GM11168 (cell line): Measurements from ENCODE around the gene DGUOK.

Experiments
- in situ Hi-C: fragments of 300-500 bp; cut with MboI; formaldehyde crosslinking; loops from one replicate; pipeline ENCODE4 v1.12.0; 2022; ENCODE audit warnings: low sequenced_read_pairs; ENCODE audit not compliant: unreplicated experiment

Gene DGUOK

DNA sequence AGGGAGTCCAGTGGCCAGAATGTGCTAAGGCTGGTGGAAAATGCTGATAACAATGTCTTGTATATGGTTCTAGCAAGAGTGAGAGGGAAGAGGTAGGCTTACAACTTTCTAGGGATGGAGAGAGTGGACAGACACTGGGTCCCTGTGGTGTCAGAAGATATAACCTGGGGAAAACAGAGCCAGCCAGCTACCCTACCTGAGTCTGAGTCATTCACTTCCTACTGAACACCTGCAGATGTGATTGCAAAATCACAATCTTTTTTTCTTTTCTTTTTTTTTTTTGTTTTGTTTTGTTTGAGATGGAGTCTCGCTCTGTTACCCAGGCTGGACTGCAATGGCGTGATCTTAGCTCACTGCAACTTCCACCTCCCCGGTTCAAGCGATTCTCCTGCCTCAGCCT, 65.4 kb downstream of the DGUOK start:
- in situ Hi-C loops, result no loop called here

DNA sequence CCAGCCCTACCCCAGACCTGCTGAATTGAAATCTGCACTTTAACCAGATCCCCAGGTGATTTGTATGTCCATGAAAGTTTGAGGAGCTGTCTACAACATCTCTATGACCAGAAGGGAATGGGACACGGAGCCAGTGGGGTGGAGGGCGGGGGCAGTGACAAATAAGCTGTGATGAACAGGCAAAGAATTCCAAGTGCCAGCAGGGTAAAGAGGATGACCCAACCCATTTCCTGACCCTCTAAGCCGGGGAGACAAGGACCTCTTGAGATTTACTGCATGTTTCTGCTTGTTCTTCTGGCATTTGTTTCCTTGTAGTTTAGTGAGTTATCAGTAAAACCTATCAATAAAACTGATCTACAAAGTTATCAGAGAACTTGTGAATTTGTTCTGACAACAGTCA, 66.7 kb downstream of the DGUOK start:
- in situ Hi-C loops, result no loop called here

DNA sequence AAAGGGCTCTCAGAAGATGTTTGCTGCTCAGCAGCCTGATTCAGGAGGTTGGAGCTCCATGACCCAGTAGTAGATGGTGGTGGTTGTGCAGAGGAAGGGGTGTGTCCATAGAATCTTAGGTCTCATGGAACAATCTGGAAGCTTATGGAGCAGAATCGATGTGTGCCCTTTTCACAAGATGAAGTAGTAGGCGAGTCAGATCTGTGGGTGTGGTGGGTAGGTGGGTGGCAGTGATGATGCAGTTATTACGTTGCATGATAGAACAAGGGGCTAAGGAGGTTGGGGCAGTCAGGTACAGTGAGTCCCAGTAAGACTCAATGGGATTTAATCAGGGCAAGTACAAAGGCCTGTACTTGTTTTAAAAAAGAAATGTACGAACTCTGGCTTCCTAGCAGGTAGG, 67.1 kb downstream of the DGUOK start:
- in situ Hi-C loops, result no loop called here

DNA sequence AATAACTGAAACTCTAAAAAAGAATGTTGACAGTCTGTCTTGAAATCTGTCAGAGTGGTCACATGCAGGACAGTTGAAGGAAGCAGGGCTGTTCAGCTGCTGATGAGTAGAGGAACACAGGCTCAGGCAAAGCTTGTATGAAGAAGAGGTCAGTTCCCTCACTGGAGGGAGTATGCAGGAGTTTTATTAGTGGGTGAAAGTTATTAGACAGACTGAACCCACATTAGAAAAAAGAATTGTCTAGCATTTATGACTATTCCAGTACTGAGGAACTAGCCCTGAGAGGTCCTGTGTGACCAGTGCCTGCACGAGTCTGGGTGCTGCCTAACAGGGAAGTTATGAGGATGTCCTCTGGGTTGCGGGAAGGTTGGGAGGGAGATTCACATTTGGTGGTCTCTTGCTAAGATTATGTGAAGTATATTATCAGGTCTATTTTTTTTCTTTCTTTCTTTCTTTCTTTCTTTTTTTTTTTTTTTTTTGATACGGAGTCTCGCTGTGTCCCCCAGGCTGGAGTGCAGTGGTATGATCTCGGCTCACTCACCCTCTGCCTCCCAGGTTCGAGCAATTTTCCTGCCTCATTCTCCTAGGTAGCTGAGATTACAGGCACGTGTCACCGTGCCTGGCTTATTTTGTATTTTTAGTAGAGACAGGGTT, 67.6 kb downstream of the DGUOK start:
- in situ Hi-C loops, result no loop called here

DNA sequence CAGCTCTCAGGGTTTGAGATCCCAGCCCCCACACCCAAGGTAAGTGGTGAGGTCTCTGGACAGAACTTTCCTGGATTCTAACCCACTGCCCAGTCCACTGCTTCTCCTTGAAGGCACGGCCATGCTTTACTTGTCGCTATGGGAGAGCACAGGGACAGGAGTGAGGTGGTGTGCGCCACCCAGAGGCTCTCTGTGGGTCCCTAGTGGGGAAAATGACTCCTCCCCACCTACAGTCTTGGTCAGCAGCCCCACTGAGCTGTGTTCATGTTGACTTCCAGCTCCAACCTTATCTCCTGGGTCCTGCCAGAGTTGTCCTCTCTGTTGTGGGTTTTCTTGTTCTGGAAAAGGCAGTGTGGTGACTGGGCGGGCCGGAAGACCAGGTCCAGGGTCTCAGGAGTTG, 69.1 kb downstream of the DGUOK start:
- in situ Hi-C loops, result no loop called here

DNA sequence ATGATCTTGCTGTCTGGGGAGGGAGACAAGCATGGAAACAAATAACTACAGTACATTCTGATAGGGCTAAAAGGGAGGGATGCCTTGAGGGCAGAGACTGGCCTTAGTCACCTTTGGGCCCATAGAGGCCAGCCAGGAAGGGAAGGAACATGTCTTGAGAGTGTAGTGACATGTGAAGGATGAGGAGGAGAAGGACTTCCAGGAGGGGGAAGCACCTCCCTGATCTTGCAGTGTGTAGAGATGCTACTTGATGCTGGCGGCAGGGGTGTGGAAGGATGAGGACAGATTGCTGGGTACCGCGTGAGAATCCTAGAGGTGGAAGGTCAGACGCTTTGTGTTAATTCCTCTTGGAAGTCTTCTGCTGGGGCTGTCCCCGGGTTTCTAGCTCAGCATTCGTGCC, 71.1 kb downstream of the DGUOK start:
- in situ Hi-C loops, result no loop called here

DNA sequence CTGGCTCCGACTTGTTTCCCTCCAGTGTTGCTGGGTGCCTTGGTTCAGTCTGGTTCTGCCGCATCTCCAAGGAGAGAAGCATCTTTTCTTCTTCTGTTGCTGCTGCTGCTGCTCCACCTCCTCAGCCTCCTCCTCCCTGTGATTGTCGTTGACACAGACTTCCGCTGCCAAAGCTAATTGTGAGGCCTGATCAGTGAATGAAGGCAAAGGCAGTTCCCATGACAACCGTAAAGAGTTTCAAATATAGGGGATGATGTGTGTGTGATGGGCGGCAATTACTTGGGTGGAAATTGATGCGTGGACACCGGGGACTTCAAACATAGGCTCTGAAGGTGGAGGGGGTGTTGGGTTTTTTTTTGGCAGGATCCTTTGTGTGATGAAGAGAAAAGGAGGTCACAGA, 71.8 kb downstream of the DGUOK start:
- in situ Hi-C loops, result no loop called here

DNA sequence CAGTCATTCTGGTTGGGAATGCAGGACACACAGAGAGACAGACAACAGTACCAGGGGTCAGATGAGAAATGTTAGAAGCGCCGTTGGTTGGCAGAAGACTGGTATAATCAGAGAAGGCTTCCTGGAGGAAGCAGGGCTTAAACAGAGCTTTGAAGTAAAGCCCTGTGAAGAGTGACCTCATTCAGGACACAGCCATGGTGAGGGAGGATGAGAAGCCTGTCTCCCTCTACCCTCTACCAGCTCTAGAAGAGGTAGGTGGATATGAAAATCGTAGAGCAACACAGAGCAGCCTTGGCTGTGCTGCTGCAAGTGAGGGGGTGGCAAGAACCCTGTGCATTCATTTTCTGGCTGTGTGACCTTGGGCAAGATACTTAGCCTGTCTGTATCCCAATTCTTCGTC, 72.3 kb downstream of the DGUOK start:
- in situ Hi-C loops, result no loop called here

DNA sequence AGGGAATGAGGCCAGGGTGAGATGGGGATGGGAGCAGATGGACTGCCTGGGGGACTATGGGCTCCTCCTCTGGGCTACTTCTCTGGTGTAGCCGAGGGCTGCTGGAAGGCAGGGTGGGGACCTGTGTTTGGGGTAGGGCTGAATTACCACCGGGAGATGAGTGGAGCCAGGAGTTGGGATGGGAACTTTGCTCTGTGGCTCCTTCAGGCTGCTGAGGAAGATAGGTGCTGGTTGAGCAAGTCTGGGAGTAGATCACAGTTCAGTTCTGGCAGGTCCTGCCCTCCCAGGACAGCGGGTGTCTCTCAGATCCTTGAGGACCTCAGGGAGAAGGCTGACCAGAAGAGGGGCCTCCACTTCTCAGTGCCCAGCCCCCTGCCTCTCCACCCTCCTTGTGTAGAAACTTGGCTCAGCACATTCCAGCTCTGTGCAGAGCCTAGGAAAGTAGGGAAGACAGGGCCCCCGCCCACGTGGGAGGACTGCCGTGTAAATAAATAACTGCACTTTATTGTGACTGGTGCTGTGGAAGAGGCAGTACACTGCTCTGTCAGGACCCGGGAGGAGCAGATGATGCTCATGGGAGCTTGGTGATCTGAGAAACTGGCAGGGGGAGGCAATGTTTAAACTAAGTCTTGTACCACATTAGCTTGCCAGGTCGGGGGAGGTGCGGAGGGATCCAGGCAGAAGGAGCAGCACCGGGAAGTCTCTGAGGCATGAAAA, 73.4 kb downstream of the DGUOK start:
- in situ Hi-C loops, result no loop called here

DNA sequence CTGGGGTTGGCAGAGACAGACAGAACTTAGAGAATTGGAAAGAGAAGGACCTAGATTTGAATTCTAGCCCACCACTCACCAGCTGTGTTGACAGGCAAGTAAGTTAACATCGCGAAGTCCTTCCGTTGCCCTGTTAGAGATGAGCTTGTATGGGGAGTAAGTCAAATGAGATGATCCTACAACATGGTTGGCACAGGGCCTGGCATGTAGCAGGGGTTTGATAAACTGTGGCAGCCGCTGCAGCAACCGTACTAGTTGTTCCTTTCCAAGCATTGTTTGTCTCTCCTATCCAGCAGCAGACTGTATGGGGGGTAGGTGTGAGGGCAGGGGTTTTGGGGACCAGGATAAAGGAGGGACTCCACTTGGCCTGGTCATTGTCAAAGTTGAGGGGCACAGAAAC, 74.0 kb downstream of the DGUOK start:
- in situ Hi-C loops, result no loop called here

DNA sequence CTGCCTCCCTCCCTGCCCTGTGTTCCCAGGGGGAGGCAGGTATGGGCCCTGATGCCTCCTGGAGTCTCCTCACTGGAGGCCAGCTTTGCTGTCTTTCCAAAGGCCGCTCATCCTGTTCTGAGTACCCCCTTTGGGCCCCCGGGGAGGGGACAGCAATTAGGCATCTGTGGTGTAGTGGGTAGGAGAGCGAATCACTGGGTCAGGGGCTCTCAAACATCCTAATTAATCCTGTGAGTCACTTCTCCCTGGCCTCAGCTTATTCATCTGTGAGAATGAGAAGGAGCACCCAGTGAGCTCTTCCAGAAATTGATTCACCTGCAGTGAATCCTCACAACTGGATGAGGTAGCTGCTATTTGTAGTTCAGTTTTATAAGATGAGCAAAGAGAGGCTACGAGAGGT, 74.4 kb downstream of the DGUOK start:
- in situ Hi-C loops, result no loop called here

DNA sequence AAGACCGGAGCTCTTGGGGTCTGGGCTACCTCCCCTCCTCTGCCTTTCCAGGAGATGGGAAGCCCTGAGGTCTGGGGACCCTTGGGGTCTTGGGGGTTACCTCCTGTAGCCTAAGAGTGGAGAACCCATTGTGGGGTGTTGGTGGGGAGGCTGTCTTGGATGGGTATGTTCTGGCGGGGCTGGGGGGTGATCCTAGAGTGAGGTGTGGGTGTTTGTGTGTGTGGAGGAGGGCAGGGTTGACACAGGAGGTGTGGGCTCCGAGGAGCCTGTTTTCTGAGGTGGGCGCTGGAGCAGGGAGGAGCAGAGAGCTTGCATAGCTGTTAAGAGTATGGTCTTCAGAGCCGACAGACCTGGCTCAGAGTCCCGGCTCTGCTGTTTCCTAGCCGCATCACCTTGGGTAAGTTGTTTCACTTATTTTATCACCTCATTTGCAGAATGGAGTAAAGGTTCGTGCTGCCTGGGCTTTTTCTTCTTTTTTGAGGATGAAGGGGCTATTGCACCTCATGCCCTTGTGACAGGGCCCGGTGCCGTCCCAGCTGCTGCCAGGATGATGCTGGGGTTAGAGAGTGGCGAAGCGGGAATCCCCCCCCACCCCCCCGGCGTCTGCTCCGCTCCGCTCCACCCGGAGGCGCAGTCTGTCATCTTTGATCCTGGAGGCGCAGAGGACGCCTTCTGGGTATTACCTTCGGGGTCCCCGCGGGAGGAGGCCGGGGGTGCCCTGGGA, 75.3 kb downstream of the DGUOK start:
- in situ Hi-C loops, result no loop called here

DNA sequence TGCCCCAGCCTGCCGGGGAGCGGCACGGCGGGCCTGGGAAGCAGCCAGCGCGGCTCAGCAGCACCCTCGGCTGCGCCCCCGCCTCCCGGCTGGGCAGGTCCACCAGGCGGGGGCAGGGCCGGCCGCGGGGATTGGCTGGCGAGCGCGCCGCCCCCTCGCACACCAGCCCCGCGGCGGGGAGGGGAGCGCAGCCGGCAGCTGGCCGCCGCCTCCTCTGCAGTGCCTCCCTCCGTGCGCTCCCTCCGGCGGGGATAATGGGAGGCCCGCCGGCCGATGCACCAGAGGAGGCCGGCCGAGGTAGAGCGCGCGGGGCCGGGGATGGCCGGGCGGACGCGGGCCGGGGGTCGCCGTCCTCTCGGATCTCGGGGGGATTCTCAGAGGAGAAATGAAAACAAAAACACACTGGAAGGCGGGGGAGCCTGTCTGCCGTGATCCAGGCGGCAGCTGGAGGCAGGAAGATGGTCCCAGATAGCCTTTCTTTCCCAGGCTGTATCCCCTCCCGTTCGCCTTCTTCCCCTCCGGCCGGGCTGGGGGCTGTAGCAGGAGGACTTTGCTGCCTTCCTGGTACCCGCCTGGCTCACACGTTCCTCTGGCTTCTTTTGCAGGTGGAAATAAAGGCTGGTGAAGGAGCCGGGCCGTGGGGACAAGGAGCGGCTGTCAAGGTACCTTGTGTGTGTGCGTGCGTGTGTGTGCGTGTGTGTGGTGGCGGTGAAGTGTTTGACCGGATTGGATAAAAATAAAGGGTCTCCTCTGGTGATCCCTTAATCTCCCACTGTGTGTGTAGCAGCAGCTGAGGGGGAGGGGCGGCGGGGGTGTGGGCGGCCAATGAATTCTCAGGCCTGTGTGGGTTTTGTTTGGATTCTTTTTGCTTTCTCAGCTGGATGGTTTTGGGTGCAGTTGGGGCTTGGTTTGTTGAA, 76.1 kb downstream of the DGUOK start:
- in situ Hi-C loops, result no loop called here

DNA sequence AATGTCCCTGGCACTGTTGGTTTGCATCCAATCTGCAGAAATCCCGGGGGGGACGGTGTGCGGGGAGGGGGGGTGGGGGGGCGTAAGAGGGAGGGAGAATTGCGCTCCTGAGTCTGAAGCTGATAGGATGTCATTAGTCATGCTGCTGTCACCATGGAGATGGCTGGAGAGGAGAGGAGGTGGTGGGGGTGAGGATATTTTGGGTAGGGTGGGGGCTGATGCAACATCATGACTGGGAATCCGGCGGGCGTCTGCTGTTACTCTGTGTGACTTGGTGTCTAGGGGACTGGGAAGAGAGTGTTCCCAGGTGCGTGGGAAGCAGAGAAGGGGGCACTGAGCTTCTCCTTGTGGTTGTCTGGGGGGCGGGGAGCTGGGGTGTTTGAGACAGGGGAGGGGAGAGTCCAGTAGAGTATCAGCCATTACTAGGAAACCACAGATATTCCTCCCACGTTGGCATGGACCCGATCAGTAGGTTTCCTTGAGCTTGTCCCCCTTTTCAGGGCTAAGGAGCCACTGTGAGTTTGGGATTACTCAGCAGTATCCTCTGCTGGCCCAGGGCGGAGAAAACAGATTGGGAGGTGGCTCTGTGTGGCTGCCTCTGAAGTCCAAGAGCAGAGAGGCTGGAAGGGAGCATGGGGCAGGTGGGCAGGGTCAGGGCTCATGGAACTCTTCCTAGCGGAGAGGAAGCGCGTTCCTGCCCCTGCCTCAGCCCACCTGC, 77.0 kb downstream of the DGUOK start:
- in situ Hi-C loops, result no loop called here

DNA sequence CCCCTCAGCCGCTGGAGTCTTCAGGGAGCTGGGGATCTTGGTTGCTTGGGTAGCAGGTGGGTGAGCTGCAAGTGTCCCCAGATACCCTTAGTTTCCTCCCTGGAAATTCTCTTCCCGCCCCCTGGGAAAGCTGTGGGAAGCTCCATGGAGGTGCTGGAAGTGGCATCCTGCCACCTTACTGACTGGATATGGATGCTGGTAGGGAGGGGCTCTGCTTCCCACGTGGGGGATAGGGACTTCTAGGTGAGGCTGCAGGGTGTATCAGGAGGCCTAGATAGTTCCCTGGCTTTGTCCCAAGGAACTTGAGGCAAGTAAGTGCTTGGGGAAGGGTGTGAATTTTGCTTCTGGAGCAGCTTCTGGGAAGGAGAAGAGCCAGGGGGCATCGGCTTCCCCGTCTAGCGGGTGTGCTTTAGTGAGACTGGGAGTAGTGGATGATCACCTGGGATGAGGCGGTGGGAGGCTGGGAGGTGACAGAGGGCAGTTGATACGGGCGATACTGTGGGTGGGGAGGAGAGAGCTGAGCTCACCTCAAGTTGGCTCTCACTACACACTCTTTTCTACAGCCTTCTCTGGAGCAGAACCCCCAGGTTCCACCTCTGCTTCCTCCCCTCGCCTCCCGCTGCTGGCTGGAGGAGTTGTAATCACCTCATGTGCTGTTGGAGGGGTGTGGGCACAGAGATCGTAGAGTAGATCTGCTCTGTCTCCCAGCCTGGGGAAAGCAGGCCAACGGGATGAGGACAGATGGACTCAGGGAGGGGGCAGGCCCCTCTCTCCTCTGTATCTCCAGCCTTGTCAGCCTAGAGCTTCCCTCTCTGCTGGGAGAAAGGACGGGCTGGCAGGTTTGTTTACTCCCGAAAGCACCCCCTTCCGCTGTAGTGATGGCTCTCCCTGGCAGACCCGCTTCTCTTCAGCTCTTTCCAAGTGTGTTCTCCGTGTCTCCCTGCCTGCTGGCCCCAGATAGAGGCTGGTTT, 77.8 kb downstream of the DGUOK start:
- in situ Hi-C loops, result no loop called here

DNA sequence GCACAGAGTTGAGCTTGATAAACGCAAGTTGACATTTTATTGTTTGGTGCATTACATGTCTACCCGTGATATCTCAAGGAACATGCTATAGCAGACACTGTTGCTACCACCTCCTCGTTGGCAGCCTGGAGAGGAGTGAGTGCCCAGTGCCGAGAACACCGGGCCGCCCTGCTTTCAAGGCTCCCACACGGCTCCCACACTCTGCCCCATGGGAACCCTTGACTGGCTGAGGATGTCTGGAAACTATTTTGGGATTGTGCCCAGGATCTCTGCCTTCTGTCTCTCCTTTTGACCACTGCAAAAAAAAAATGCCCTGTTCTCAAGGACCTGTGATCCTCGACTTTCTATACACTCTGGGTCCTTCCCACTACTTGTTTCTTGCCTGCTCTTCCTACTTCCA, 79.1 kb downstream of the DGUOK start:
- in situ Hi-C loops, result no loop called here

DNA sequence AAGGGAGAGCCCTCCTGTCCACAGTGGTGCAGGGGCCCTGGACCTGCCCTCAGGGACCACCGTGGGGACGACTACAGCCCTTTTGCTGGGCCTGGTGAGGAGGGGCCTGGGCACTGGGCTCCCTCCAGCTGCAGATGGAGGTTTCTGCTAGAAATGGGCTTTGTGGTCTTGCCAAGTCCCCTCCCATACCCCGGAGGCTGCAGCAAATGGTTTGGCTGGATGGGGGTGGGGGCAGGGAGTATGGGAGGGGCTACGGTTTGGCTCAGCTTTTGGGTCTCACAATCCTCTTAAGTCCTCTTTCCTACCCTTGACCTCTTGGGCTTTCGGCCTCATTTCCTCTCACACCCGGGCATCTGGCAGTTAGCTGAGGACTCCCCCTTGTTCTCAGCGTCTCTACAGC, 79.8 kb downstream of the DGUOK start:
- in situ Hi-C loops, result no loop called here

DNA sequence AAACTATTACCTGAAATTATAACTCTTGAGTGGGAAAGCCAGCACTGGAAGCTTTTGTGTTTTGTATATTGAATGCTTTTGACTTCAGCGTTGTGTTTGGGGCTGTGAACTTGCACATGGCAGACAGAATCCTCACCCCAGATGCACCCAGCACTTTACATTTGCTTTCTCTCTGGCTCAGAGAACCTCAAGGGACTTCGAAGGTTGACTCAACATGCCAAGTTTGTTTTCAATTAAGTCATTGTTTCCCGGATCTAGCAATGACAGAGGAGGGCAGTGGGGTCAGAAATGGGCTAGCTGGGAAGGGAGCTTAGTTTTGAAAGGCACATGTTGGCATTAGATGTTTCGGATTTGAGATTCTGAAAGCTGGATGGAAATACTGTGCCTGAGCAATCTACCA, 80.4 kb downstream of the DGUOK start:
- in situ Hi-C loops, result no loop called here

DNA sequence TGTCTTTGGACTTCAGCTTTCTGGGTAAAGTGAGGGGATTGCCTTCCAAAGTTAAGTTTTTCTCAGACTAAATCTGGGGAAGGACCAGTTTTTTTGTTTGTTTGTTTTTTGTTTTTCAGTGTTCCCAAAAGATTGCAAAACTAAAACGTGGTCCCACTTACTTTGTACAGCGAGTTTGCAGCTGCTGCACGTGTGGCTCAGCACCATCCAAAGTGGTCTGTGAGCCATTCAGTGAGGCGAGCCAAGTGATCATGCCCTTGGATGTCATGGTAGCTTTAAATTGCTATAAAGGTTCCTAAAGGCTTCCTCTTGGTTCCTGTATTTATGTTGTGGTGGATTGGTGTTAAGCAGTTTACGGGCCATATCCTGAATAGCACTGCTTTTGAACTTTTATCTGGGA, 81.0 kb downstream of the DGUOK start:
- in situ Hi-C loops, result no loop called here
